ENCODE data around the gene INPP5D.
"Not testable (repeated sequence)": the region's sequence is repeated elsewhere in the genome, so short reads cannot be mapped to it uniquely, and the experiment has no call there.

Gene INPP5D

GRCh38 chr2:233047206-233047605 lies 12.9 kb upstream of the INPP5D start:
- DNase-seq (ENCODE audit: extremely low read depth, low read depth): no peak
- TF ChIP-seq CTCF (IDR thresholded peaks at IDR 0.05; ENCODE audit: low read depth, low read length, missing control alignments): no peak
- H3K4me3 ChIP-seq (replicated peaks; ENCODE audit: low read depth, low read length): no peak overlapping the region

GRCh38 chr2:233047667-233048066 lies 12.5 kb upstream of the INPP5D start:
- H3K4me3 ChIP-seq (replicated peaks; ENCODE audit: low read depth, low read length): no peak overlapping the region
- no peak for TF ChIP-seq CTCF (IDR thresholded peaks at IDR 0.05; ENCODE audit: low read depth, low read length, missing control alignments)
- DNase-seq (ENCODE audit: extremely low read depth, low read depth): no peak

GRCh38 chr2:233048569-233049193 lies 11.5 kb upstream of the INPP5D start:
- no peak overlapping the region for H3K4me3 ChIP-seq (replicated peaks; ENCODE audit: low read depth, low read length)
- TF ChIP-seq CTCF (IDR thresholded peaks at IDR 0.05; ENCODE audit: low read depth, low read length, missing control alignments): no peak

GRCh38 chr2:233049194-233049761 lies 10.9 kb upstream of the INPP5D start:
- DNase-seq (ENCODE audit: extremely low read depth, low read depth): no peak
- H3K4me3 ChIP-seq (replicated peaks; ENCODE audit: low read depth, low read length): no peak overlapping the region
- TF ChIP-seq CTCF (IDR thresholded peaks at IDR 0.05; ENCODE audit: low read depth, low read length, missing control alignments): no peak

More at GRCh38 chr2:233048569-233049193, 11.5 kb upstream of the INPP5D start:
- no peak for DNase-seq (ENCODE audit: extremely low read depth, low read depth)

GRCh38 chr2:233051241-233052149 lies 8.6 kb upstream of the INPP5D start:
- DNase-seq (ENCODE audit: extremely low read depth, low read depth): no peak
- no peak overlapping the region for H3K4me3 ChIP-seq (replicated peaks; ENCODE audit: low read depth, low read length)
- TF ChIP-seq CTCF (IDR thresholded peaks at IDR 0.05; ENCODE audit: low read depth, low read length, missing control alignments): no peak

- H3K4me3 ChIP-seq (replicated peaks; ENCODE audit: low read depth, low read length): not testable (repeated sequence)
These were observed 7.6 kb upstream of the INPP5D start for GRCh38 chr2:233052517-233052916.

More at GRCh38 chr2:233052517-233052916, 7.6 kb upstream of the INPP5D start:
- not testable (repeated sequence) for DNase-seq (ENCODE audit: extremely low read depth, low read depth)

Measured in HFF-Myc (cell line).